HCT116 (cell line): ENCODE data around the gene FSHR. TPM values are rescaled to one million over a fixed set of nuclear protein-coding genes. Genes with fewer than 3 reads are reported as not detected.

ENCODE experiments used
- ATAC-seq: fragments of 200-7000 bp; cut with Tn5 transposase; 2 replicates; pipeline ENCODE4 v1.9.1; 2020; ENCODE audit warnings: mild to moderate bottlenecking, moderate library complexity
- BruUV-seq: library from RNA; stranded (reverse); fragments of 400-500 nt; replicated peaks from 2 replicates; lab custom pipeline; 2021; lab: Mats Ljungman, UMichigan
- CTCF ChIA-PET: fragments of 300-600 bp; sonication (Branson Sonifier 250); formaldehyde crosslinking; loops from one replicate; lab custom pipeline; 2021; ENCODE audit warnings: antibody characterized with exemption; lab: Charles Lee
- POLR2A ChIA-PET: fragments of 300-600, 350-600 bp; sonication (Branson Sonifier 250); formaldehyde crosslinking; loops from one replicate; lab custom pipeline; 2021; ENCODE audit warnings: antibody characterized with exemption; lab: Charles Lee
- RAD21 ChIA-PET, 2 experiments: fragments of 300-600 bp; sonication (Branson Sonifier 250); formaldehyde crosslinking; loops; one replicate each; lab custom pipeline; 2023; ENCODE audit warnings: low total read pairs in 2 of 2; ENCODE audit not compliant: uncharacterized antibody in 2 of 2, unreplicated experiment in 2 of 2, low non-redundant PET in 1 of 2; lab: Charles Lee
- DNase-seq: peaks from one replicate; pipeline ENCODE4 v3.0.0-alpha.2; 2010; ENCODE audit warnings: low read depth, low spot score
- H2AFZ ChIP-seq: fragments of 200-600 bp; shearing (Covaris generic), sonication (generic); 2 replicates; pipeline ENCODE4 v1.6.1; 2017; ENCODE audit warnings: low read depth, mixed run types, mixed read lengths, antibody characterized with exemption, low read length; ENCODE audit not compliant: poor library complexity, severe bottlenecking
- H3K27ac ChIP-seq: 2 replicates; pipeline ENCODE4 v1.5.1; 2012; ENCODE audit warnings: low read depth, low read length
- H3K27me3 ChIP-seq: fragments of 200-600 bp; sonication (generic); 2 replicates; pipeline ENCODE4 v1.6.1; 2016; ENCODE audit warnings: mixed run types, low read length, mixed read lengths; ENCODE audit not compliant: insufficient read depth
- H3K36me3 ChIP-seq, 2 experiments: fragments of 200-500 bp in 1 of 2; fragments of 200-600 bp in 1 of 2; sonication (Bioruptor generic) in 1 of 2; sonication (generic) in 1 of 2; 2 replicates each; pipeline versions ENCODE4 v1.5.1 to v1.6.1; 2014 to 2016; ENCODE audit warnings: low read length in 2 of 2, inconsistent platforms in 1 of 2, mixed read lengths in 1 of 2, mixed run types in 1 of 2; ENCODE audit not compliant: insufficient read depth in 2 of 2, control insufficient read depth in 1 of 2
- H3K4me1 ChIP-seq, 2 experiments: fragments of 200-600 bp in 1 of 2; sonication (generic) in 1 of 2; 2 replicates each; pipeline versions ENCODE4 v1.5.1 to v1.6.1; 2012 to 2017; ENCODE audit warnings: low read length in 2 of 2, inconsistent platforms in 1 of 2, mild to moderate bottlenecking in 1 of 2, mixed read lengths in 1 of 2, mixed run types in 1 of 2, moderate library complexity in 1 of 2; ENCODE audit not compliant: insufficient read depth in 2 of 2, control insufficient read depth in 1 of 2
- H3K4me2 ChIP-seq: fragments of 200-600 bp; sonication (generic); 2 replicates; pipeline ENCODE4 v1.6.1; 2017; ENCODE audit warnings: mixed run types, low read length, mixed read lengths
- H3K4me3 ChIP-seq, 2 experiments: fragments of 200-600 bp in 1 of 2; sonication (generic) in 1 of 2; replicated peaks in 1 of 2; 2 replicates each; pipeline ENCODE4 v1.5.1; 2011 to 2016; ENCODE audit warnings: low read length in 2 of 2, control low read depth in 1 of 2, low read depth in 1 of 2, mild to moderate bottlenecking in 1 of 2, mixed read lengths in 1 of 2, mixed run types in 1 of 2
- H3K79me2 ChIP-seq: fragments of 200-600 bp; sonication (generic); 2 replicates; pipeline ENCODE4 v1.6.1; 2017; ENCODE audit warnings: mild to moderate bottlenecking, mixed run types, low read length, moderate library complexity, mixed read lengths; ENCODE audit not compliant: insufficient read depth
- H3K9ac ChIP-seq: fragments of 200-600 bp; sonication (generic); 2 replicates; pipeline ENCODE4 v1.6.1; 2016; ENCODE audit warnings: low read length, mixed read lengths
- H3K9me2 ChIP-seq: fragments of 200-600 bp; sonication (generic), shearing (Covaris generic); 2 replicates; pipeline ENCODE4 v1.6.1; 2017; ENCODE audit warnings: mixed run types, mild to moderate bottlenecking, moderate library complexity; ENCODE audit not compliant: insufficient read depth
- H3K9me3 ChIP-seq, 2 experiments: fragments of 200-500 bp in 1 of 2; fragments of 200-600 bp in 1 of 2; sonication (Bioruptor generic) in 1 of 2; sonication (generic) in 1 of 2; 2 replicates each; pipeline ENCODE4 v1.6.1; 2014 to 2017; ENCODE audit warnings: low read length in 2 of 2, mixed read lengths in 2 of 2, inconsistent platforms in 1 of 2, low read depth in 1 of 2, mild to moderate bottlenecking in 1 of 2, mixed run types in 1 of 2, moderate library complexity in 1 of 2; ENCODE audit not compliant: control insufficient read depth in 1 of 2, insufficient read depth in 1 of 2
- H4K20me1 ChIP-seq: fragments of 200-600 bp; sonication (generic), shearing (Covaris generic); 2 replicates; pipeline ENCODE4 v1.6.1; 2017; ENCODE audit warnings: mixed run types, mild to moderate bottlenecking, moderate library complexity; ENCODE audit not compliant: insufficient read depth
- CBX3 ChIP-seq: IDR thresholded peaks from 2 replicates; pipeline ENCODE4 v1.6.1; 2012; ENCODE audit warnings: low read depth
- EGR1 ChIP-seq: IDR thresholded peaks from 2 replicates; pipeline ENCODE4 v1.6.1; 2012; ENCODE audit warnings: low read depth
- FOSL1 ChIP-seq: IDR thresholded peaks from 2 replicates; pipeline ENCODE4 v1.6.1; 2012; ENCODE audit warnings: low read depth
- JUND ChIP-seq: IDR thresholded peaks from 2 replicates; pipeline ENCODE4 v1.6.1; 2012
- POLR2A ChIP-seq: IDR thresholded peaks from 2 replicates; pipeline ENCODE4 v1.7.0; 2011; ENCODE audit warnings: borderline replicate concordance; ENCODE audit not compliant: insufficient read depth, insufficient read length; ENCODE audit errors: extremely low read depth
- REST ChIP-seq: IDR thresholded peaks from 2 replicates; pipeline ENCODE4 v1.6.1; 2012; ENCODE audit warnings: low read depth
- SRF ChIP-seq: IDR thresholded peaks from 2 replicates; pipeline ENCODE4 v1.6.1; 2012; ENCODE audit warnings: low read depth
- ZBTB33 ChIP-seq: IDR thresholded peaks from 2 replicates; pipeline ENCODE4 v1.6.1; 2011; ENCODE audit warnings: mild to moderate bottlenecking, low read length, moderate library complexity; ENCODE audit not compliant: insufficient replicate concordance; ENCODE audit errors: extremely low read depth
- intact Hi-C: fragments of 100-400 bp; cut with micrococcal nuclease; formaldehyde crosslinking; loops from 2 replicates; pipeline ENCODE4 v1.10.0; 2022
- total RNA-seq: library from RNA; stranded (reverse); gene quantifications from one replicate; pipeline ENCODE4 v1.2.1, GENCODE V29; 2021; ENCODE audit not compliant: unreplicated experiment

The FSHR gene
- total RNA-seq, 1 experiment from 2014 or later, result not detected

DNA sequence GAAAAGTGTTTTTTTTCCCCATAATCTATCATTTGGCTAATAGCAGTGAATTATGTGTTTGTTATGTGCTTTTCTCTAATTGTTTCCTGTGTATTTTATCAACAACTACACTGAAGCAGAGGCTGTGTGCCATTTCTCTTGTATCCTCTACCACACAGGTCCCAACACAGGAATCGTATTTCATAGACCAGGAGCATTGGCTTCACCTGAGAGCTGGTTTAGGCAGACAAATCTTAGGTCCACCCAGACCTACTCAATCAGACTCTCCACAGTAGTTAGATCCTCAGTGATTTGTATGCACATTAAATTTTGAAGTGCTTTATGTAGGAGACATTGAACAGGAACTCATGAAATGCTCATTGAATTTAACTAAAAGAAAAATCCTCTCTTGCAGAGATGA is 109.2 kb downstream of the FSHR start:
- Histone ChIP-seq H3K27ac (no peak overlapping the region), H4K20me1 (no peaks in the 10 kb centered on the region), H3K36me3 (no peaks in the 10 kb centered on the region), H3K9ac (no peak overlapping the region), H3K9me2 (no peaks in the 10 kb centered on the region), H2AFZ (no peak overlapping the region), H3K4me3 (no peak overlapping the region), H3K9me3 (no peaks in the 10 kb centered on the region), H3K79me2 (no peaks in the 10 kb centered on the region), H3K4me2 (no peak overlapping the region), H3K4me1 (no peaks in the 10 kb centered on the region), H3K27me3 (no peaks in the 10 kb centered on the region)
- POLR2A ChIA-PET, result no interaction called here
- RAD21 ChIA-PET, result no interaction called here
- TF ChIP-seq POLR2A (no peak), EGR1 (no peak), JUND (no peak), FOSL1 (no peak), SRF (no peak), ZBTB33 (no peak), CBX3 (no peak), REST (no peak)
- DNase-seq, result no peak
- CTCF ChIA-PET, result no interaction called here
- no TSS peak for BruUV-seq
- intact Hi-C loops, result no loop called here
- ATAC-seq, result no peak
